Keratinocyte (primary cell): ENCODE results near the gene PAMR1. TPM values are rescaled to one million over a fixed set of nuclear protein-coding genes. Genes with fewer than 3 reads are reported as not detected.

Experiments
- DNase-seq: peaks from one replicate; pipeline ENCODE4 v3.0.0-alpha.2; 2011; ENCODE audit warnings: low read depth, missing footprints, low spot score
- FAIRE-seq: peaks from 2 replicates; lab custom pipeline; 2011; peaks lifted over from hg19 to GRCh38; lab: Jason Lieb, UNC
- H2AFZ ChIP-seq: 2 replicates; pipeline ENCODE4 v1.6.0; 2012; ENCODE audit warnings: low read length, control low read depth, inconsistent platforms; ENCODE audit not compliant: control insufficient read depth
- H3K27ac ChIP-seq: 2 replicates; pipeline ENCODE4 v1.5.1; 2011; ENCODE audit warnings: low read length; ENCODE audit not compliant: control insufficient read depth, insufficient read depth
- H3K27me3 ChIP-seq: 3 replicates; pipeline ENCODE4 v1.6.0; 2011; ENCODE audit warnings: low read length; ENCODE audit not compliant: control insufficient read depth, insufficient read depth; ENCODE audit errors: extremely low read depth
- H3K36me3 ChIP-seq, 2 experiments: 2 replicates in 1 of 2; 3 replicates in 1 of 2; pipeline ENCODE4 v1.5.1; 2011; ENCODE audit warnings: low read length in 2 of 2, mild to moderate bottlenecking in 1 of 2; ENCODE audit not compliant: control insufficient read depth in 2 of 2, insufficient read depth in 2 of 2; ENCODE audit errors: extremely low read depth in 1 of 2
- H3K4me1 ChIP-seq: 3 replicates; pipeline ENCODE4 v1.5.1; 2011; ENCODE audit warnings: low read length; ENCODE audit not compliant: control insufficient read depth, insufficient read depth; ENCODE audit errors: extremely low read depth
- H3K4me2 ChIP-seq: 3 replicates; pipeline ENCODE4 v1.6.0; 2011; ENCODE audit warnings: low read depth, low read length; ENCODE audit not compliant: control insufficient read depth, insufficient read depth; ENCODE audit errors: extremely low read depth
- H3K4me3 ChIP-seq, 3 experiments: fragments of 200-600 bp in 1 of 3; sonication (generic) in 1 of 3; 2 replicates in 2 of 3; 3 replicates in 1 of 3; pipeline ENCODE4 v1.5.1; 2011 to 2016; ENCODE audit warnings: low read length in 3 of 3, mild to moderate bottlenecking in 3 of 3, control low read depth in 2 of 3, inconsistent platforms in 1 of 3, low read depth in 1 of 3, mixed read lengths in 1 of 3, mixed run types in 1 of 3, moderate library complexity in 1 of 3; ENCODE audit not compliant: control insufficient read depth in 2 of 3, insufficient read depth in 2 of 3; ENCODE audit errors: extremely low read depth in 1 of 3
- H3K79me2 ChIP-seq: 2 replicates; pipeline ENCODE4 v1.6.0; 2012; ENCODE audit warnings: low read length; ENCODE audit not compliant: control insufficient read depth, insufficient read depth
- H3K9ac ChIP-seq: 3 replicates; pipeline ENCODE4 v1.6.0; 2011; ENCODE audit warnings: low read length; ENCODE audit not compliant: control insufficient read depth, insufficient read depth; ENCODE audit errors: extremely low read depth
- H3K9me1 ChIP-seq: 3 replicates; pipeline ENCODE4 v1.6.0; 2011; ENCODE audit warnings: low read length; ENCODE audit not compliant: control insufficient read depth, insufficient read depth; ENCODE audit errors: extremely low read depth
- H3K9me3 ChIP-seq: 2 replicates; pipeline ENCODE4 v1.5.1; 2012; ENCODE audit warnings: low read depth, low read length; ENCODE audit not compliant: control insufficient read depth
- H4K20me1 ChIP-seq: 3 replicates; pipeline ENCODE4 v1.6.0; 2011; ENCODE audit warnings: low read length; ENCODE audit not compliant: control insufficient read depth, insufficient read depth; ENCODE audit errors: extremely low read depth
- EZH2 ChIP-seq: IDR thresholded peaks from one replicate; pipeline ENCODE4 v1.6.1; 2012; ENCODE audit warnings: inconsistent platforms, mild to moderate bottlenecking, low read length, moderate library complexity
- dilution Hi-C: fragments of 300-500 bp; cut with MboI; formaldehyde crosslinking; loops from one replicate; pipeline ENCODE4 v1.7.0; 2020; ENCODE audit warnings: low sequenced_read_pairs; ENCODE audit not compliant: extremely low pct_ligation_motif_present
- polyA plus RNA-seq, 5 experiments: library from polyadenylated mRNA; depleted of rRNA in 3 of 5; stranded (reverse) in 3 of 5; stranded (forward) in 1 of 5; unstranded in 1 of 5; fragments of >200 nt; gene quantifications; 1 replicate in 1 of 5; 2 replicates in 3 of 5; 3 replicates in 1 of 5; pipeline versions ENCODE4 v1.2.1 to v1.2.3, GENCODE V29; 2011 to 2012; ENCODE audit warnings: missing spikeins in 2 of 5, low read depth in 1 of 5, low replicate concordance in 1 of 5
- TF ChIP-seq, protein P1 (sequence below), 3 experiments: IDR thresholded peaks in 1 of 3; conservative IDR thresholded peaks in 1 of 3; optimal IDR thresholded peaks in 1 of 3; 2 replicates in 2 of 3; 3 replicates in 1 of 3; pipeline versions ENCODE3 to v1.5.1; 2011; ENCODE audit warnings: low read length in 3 of 3, mild to moderate bottlenecking in 3 of 3, moderate library complexity in 2 of 3, control low read depth in 1 of 3, inconsistent platforms in 1 of 3; ENCODE audit not compliant: insufficient read depth in 2 of 3; ENCODE audit errors: extremely low read depth in 1 of 3

The PAMR1 gene
- polyA plus RNA-seq, 1 donor (not counting 4 experiments of a cell fraction or from before 2014, with no cell fraction given): 4.1 TPM

DNA sequence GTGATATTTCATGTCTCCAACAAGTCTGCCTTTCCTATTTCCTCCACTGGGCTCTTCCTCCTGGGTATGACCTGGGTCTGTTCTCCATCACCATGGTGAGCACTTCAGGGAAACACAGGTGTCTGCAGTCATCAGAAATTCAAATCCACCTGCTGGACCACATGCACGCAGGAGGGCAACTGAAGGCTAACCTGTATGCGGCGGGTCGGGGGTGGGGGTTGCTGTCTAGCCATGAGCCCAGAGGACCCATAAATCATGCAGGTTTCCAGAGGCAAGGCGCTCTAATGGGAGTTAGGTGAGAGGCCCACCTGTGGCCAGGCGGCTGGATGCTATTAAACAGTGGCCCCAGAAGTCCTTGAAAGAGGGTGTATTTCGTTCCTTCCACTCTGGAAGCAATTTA, 11.1 kb upstream of the PAMR1 start:
- Histone ChIP-seq H2AFZ (no peak overlapping the region), H3K27me3 (no peaks in the 10 kb centered on the region), H3K27ac (no peak overlapping the region), H3K9me1 (no peaks in the 10 kb centered on the region), H3K4me2 (no peak overlapping the region), H3K4me3 (no peak overlapping the region), H3K79me2 (no peaks in the 10 kb centered on the region), H4K20me1 (no peaks in the 10 kb centered on the region), H3K4me1 (peaks cover 10% of the 10 kb centered on the region), H3K9ac (no peak overlapping the region), H3K9me3 (no peaks in the 10 kb centered on the region), H3K36me3 (no peaks in the 10 kb centered on the region)
- DNase-seq: no peak
- TF ChIP-seq, protein P1, sequence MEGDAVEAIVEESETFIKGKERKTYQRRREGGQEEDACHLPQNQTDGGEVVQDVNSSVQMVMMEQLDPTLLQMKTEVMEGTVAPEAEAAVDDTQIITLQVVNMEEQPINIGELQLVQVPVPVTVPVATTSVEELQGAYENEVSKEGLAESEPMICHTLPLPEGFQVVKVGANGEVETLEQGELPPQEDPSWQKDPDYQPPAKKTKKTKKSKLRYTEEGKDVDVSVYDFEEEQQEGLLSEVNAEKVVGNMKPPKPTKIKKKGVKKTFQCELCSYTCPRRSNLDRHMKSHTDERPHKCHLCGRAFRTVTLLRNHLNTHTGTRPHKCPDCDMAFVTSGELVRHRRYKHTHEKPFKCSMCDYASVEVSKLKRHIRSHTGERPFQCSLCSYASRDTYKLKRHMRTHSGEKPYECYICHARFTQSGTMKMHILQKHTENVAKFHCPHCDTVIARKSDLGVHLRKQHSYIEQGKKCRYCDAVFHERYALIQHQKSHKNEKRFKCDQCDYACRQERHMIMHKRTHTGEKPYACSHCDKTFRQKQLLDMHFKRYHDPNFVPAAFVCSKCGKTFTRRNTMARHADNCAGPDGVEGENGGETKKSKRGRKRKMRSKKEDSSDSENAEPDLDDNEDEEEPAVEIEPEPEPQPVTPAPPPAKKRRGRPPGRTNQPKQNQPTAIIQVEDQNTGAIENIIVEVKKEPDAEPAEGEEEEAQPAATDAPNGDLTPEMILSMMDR (optimal IDR thresholded peaks at IDR 0.05 in 1 of 3, IDR thresholded peaks at IDR 0.05 in 1 of 3, conservative IDR thresholded peaks at IDR 0.05 in 1 of 3; ENCODE audit: extremely low read depth in 1 of 3, insufficient read depth in 2 of 3, low read length in 3 of 3): no peak
- no peak for TF ChIP-seq EZH2
- no peak for FAIRE-seq
- dilution Hi-C loops: no loop called here

DNA sequence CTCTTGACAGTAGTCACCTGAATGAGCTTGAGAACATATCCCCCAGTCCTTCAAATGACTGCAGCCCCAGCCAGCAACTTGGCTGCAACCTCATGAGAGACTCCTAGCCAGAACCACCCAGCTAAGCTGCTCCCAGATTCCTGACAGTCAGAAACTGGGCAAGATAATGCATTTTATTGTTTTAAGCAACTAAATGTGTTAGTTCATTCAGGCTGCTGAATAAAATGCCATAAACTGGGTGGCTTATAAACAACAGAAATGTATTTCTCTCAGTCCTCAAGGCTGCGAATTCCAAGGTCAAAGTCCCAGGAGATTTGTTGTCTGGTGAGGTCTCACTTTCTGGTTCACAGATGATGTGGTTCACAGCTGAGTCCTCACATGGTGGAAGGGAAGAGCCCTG, 5.8 kb upstream of the PAMR1 start:
- H2AFZ ChIP-seq: no peak overlapping the region
- no peaks in the 10 kb centered on the region for H3K27me3 ChIP-seq
- H3K4me2 ChIP-seq: no peak overlapping the region
- TF ChIP-seq, protein P1 (optimal IDR thresholded peaks at IDR 0.05 in 1 of 3, IDR thresholded peaks at IDR 0.05 in 1 of 3, conservative IDR thresholded peaks at IDR 0.05 in 1 of 3; ENCODE audit: extremely low read depth in 1 of 3, insufficient read depth in 2 of 3, low read length in 3 of 3): no peak
- TF ChIP-seq EZH2: no peak
- DNase-seq (no peak), FAIRE-seq (no peak)
- H3K27ac ChIP-seq: no peak overlapping the region
- peaks cover 20% of the 10 kb centered on the region for H3K4me1 ChIP-seq
- H4K20me1 ChIP-seq: no peaks in the 10 kb centered on the region
- dilution Hi-C loops: no loop called here
- no peaks in the 10 kb centered on the region for H3K9me1 ChIP-seq
- no peaks in the 10 kb centered on the region for H3K9me3 ChIP-seq
- H3K79me2 ChIP-seq: no peaks in the 10 kb centered on the region
- no peak overlapping the region for H3K4me3 ChIP-seq
- no peaks in the 10 kb centered on the region for H3K36me3 ChIP-seq
- H3K9ac ChIP-seq: no peak overlapping the region
